OCI-LY1 (cell line): Measurements from ENCODE around the gene PAX2.

Experiments
- CTCF ChIP-seq: fragments of 200-600 bp; sonication (generic), shearing (Covaris generic); IDR thresholded peaks from 2 replicates; pipeline ENCODE4 v1.5.1; 2017; ENCODE audit warnings: mild to moderate bottlenecking, antibody characterized with exemption, low read length, moderate library complexity, mixed read lengths
- EZH2 ChIP-seq: fragments of 200-600 bp; sonication (generic), shearing (Covaris generic); IDR thresholded peaks from 2 replicates; pipeline ENCODE4 v1.8.0; 2017; ENCODE audit warnings: borderline replicate concordance, mixed run types, mild to moderate bottlenecking, antibody characterized with exemption, low read length, moderate library complexity, mixed read lengths

DNA sequence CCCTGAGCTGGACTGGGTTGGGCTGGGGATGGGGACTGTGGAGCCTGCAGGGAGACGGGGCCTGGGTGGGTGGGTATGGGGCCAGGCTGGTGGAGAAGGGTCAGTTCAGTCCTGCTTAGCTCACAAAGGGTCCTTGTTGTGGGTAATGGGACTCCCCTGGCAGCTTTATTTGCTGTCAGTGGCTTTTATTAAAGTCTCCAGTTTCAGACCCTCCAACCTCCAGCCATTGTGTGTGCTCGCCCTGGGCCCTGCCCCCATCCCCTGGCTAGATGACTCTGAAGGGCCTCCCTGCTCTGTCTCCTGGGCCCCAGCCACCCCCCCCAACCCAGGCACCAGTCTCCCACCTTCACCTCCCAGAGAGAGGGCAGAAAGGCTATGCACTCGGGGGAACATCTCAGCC, 123.0 kb downstream of the PAX2 start:
- TF ChIP-seq CTCF (no peak), EZH2 (no peak)
